Endothelial cell of umbilical vein (primary cell): Measurements from ENCODE around the gene COPS7B. TPM values are rescaled to one million over a fixed set of nuclear protein-coding genes. Genes with fewer than 3 reads are reported as not detected.

Experiments used
- BruUV-seq: library from RNA; stranded (reverse); fragments of 400-500 nt; replicated peaks from 2 replicates; lab custom pipeline; 2021; lab: Mats Ljungman, UMichigan
- CTCF ChIA-PET: fragments of 300-600, 350-600 bp; sonication (Branson Sonifier 250); formaldehyde crosslinking; loops from one replicate; lab custom pipeline; 2021; ENCODE audit warnings: antibody characterized with exemption, inconsistent platforms; lab: Charles Lee
- POLR2A ChIA-PET: fragments of 300-600, 350-600 bp; sonication (Branson Sonifier 250); formaldehyde crosslinking; loops from one replicate; lab custom pipeline; 2021; ENCODE audit warnings: antibody characterized with exemption, inconsistent platforms; lab: Charles Lee
- DNase-seq: peaks from one replicate; pipeline ENCODE4 v3.0.0-alpha.2; 2011; ENCODE audit warnings: low read depth, low spot score
- FAIRE-seq: peaks from 2 replicates; lab custom pipeline; 2011; peaks lifted over from hg19 to GRCh38; lab: Jason Lieb, UNC
- H2AFZ ChIP-seq: 2 replicates; pipeline ENCODE4 v1.6.0; 2012; ENCODE audit warnings: low read depth, low read length, control low read depth, inconsistent platforms
- H3K27ac ChIP-seq: 2 replicates; pipeline ENCODE4 v1.5.1; 2011; ENCODE audit warnings: low read depth, mild to moderate bottlenecking, control low read depth, low read length, moderate library complexity; ENCODE audit not compliant: insufficient read depth
- H3K27me3 ChIP-seq, 2 experiments: 2 replicates each; pipeline versions ENCODE4 v1.6.0 to v1.6.1; 2011; ENCODE audit warnings: low read length in 2 of 2, mixed read lengths in 1 of 2; ENCODE audit not compliant: control insufficient read depth in 2 of 2, insufficient read depth in 2 of 2
- H3K36me3 ChIP-seq, 2 experiments: 2 replicates in 1 of 2; 3 replicates in 1 of 2; pipeline ENCODE4 v1.5.1; 2011; ENCODE audit warnings: low read length in 2 of 2, mild to moderate bottlenecking in 1 of 2, moderate library complexity in 1 of 2; ENCODE audit not compliant: control insufficient read depth in 2 of 2, insufficient read depth in 2 of 2; ENCODE audit errors: extremely low read depth in 1 of 2
- H3K4me1 ChIP-seq: 3 replicates; pipeline ENCODE4 v1.5.1; 2011; ENCODE audit warnings: mild to moderate bottlenecking, low read length; ENCODE audit not compliant: control insufficient read depth, insufficient read depth; ENCODE audit errors: extremely low read depth
- H3K4me2 ChIP-seq: 2 replicates; pipeline ENCODE4 v1.6.1; 2011; ENCODE audit warnings: low read length, control low read depth, mixed read lengths; ENCODE audit not compliant: insufficient read depth
- H3K4me3 ChIP-seq, 3 experiments: fragments of 200-600 bp in 1 of 3; sonication (generic), shearing (Covaris generic) in 1 of 3; replicated peaks in 1 of 3; 2 replicates each; pipeline ENCODE4 v1.5.1; 2011 to 2016; ENCODE audit warnings: control low read depth in 3 of 3, low read length in 3 of 3, mild to moderate bottlenecking in 2 of 3, inconsistent platforms in 1 of 3, low read depth in 1 of 3, moderate library complexity in 1 of 3; ENCODE audit not compliant: insufficient read depth in 1 of 3
- H3K79me2 ChIP-seq: 2 replicates; pipeline ENCODE4 v1.6.0; 2012; ENCODE audit warnings: low read length, inconsistent platforms; ENCODE audit not compliant: control insufficient read depth, insufficient read depth
- H3K9ac ChIP-seq: replicated peaks from 2 replicates; pipeline ENCODE3; 2011; ENCODE audit warnings: low read length, control low read depth; ENCODE audit not compliant: insufficient read depth; ENCODE audit errors: extremely low read depth
- H3K9me1 ChIP-seq: replicated peaks from 3 replicates; pipeline ENCODE4 v1.6.0; 2011; ENCODE audit warnings: mild to moderate bottlenecking, low read length; ENCODE audit not compliant: control insufficient read depth, insufficient read depth; ENCODE audit errors: extremely low read depth
- H3K9me3 ChIP-seq: replicated peaks from 2 replicates; pipeline ENCODE4 v1.5.1; 2012; ENCODE audit warnings: low read length, inconsistent platforms; ENCODE audit not compliant: control insufficient read depth, insufficient read depth
- H4K20me1 ChIP-seq: replicated peaks from 2 replicates; pipeline ENCODE3; 2011; ENCODE audit warnings: mild to moderate bottlenecking, low read length; ENCODE audit not compliant: control insufficient read depth, insufficient read depth; ENCODE audit errors: extremely low read depth
- EZH2 ChIP-seq: IDR thresholded peaks from 2 replicates; pipeline ENCODE4 v1.6.1; 2012; ENCODE audit warnings: borderline replicate concordance, low read depth, mild to moderate bottlenecking, moderate library complexity, low read length, inconsistent platforms; ENCODE audit not compliant: severe bottlenecking
- FOS ChIP-seq: IDR thresholded peaks from 2 replicates; pipeline ENCODE4 v1.6.1; 2011; ENCODE audit warnings: mild to moderate bottlenecking, low read length, moderate library complexity, borderline replicate concordance; ENCODE audit not compliant: insufficient read depth
- GATA2 ChIP-seq: IDR thresholded peaks from 2 replicates; pipeline ENCODE4 v1.7.0; 2011; ENCODE audit warnings: low read depth, mild to moderate bottlenecking, moderate library complexity, mixed read lengths, low read length; ENCODE audit not compliant: insufficient read length, insufficient read depth
- JUN ChIP-seq: IDR thresholded peaks from 2 replicates; pipeline ENCODE4 v1.6.1; 2011; ENCODE audit warnings: borderline replicate concordance, low read depth; ENCODE audit not compliant: insufficient read length, insufficient read depth
- MYC ChIP-seq: IDR thresholded peaks from one replicate; pipeline ENCODE4 v1.6.1; 2011; ENCODE audit warnings: mild to moderate bottlenecking, low read depth, low read length
- POLR2A ChIP-seq: IDR thresholded peaks from 2 replicates; pipeline ENCODE4 v1.6.1; 2012; ENCODE audit warnings: low read depth, mild to moderate bottlenecking, control low read depth, low read length
- POLR2AphosphoS5 ChIP-seq: IDR thresholded peaks from 2 replicates; pipeline ENCODE4 v1.6.1; 2012; ENCODE audit warnings: low read depth, mild to moderate bottlenecking, control low read depth, low read length, moderate library complexity; ENCODE audit not compliant: insufficient read depth
- dilution Hi-C: fragments of 300-500 bp; cut with MboI; formaldehyde crosslinking; loops from one replicate; pipeline ENCODE4 v1.15.0; 2019; ENCODE audit warnings: low sequenced_read_pairs; ENCODE audit not compliant: extremely low pct_ligation_motif_present
- intact Hi-C: fragments of 100-400 bp; cut with micrococcal nuclease; formaldehyde crosslinking; loops from one replicate; pipeline ENCODE4 v1.10.0; 2022
- polyA plus RNA-seq, 4 experiments: library from polyadenylated mRNA; depleted of rRNA in 3 of 4; stranded (reverse) in 3 of 4; unstranded in 1 of 4; fragments of >200 nt; gene quantifications; 2 replicates each; pipeline versions ENCODE4 v1.2.1 to v1.2.3, GENCODE V29; 2011 to 2012; ENCODE audit warnings: missing spikeins in 1 of 4
- total RNA-seq: library from RNA; stranded (reverse); gene quantifications from 2 replicates; pipeline ENCODE4 v1.2.3, GENCODE V29; 2021
- TF ChIP-seq, protein P1 (sequence below), 2 donors: IDR thresholded peaks; 1 replicate in 1 of 2; 2 replicates in 1 of 2; pipeline ENCODE4 v1.5.1; 2011; ENCODE audit warnings: low read length in 2 of 2, mild to moderate bottlenecking in 2 of 2, moderate library complexity in 2 of 2, control low read depth in 1 of 2, inconsistent platforms in 1 of 2, low read depth in 1 of 2; ENCODE audit not compliant: insufficient read depth in 1 of 2; ENCODE audit errors: extremely low read depth in 1 of 2
- TF ChIP-seq, protein P2 (sequence below): IDR thresholded peaks from 2 replicates; pipeline ENCODE4 v1.6.1; 2011; ENCODE audit not compliant: insufficient read depth, insufficient read length

The COPS7B gene
- total and polyA plus RNA-seq, 2 donors (not counting 3 experiments of a cell fraction or from before 2014, with no cell fraction given), result 50.3 to 59.2 TPM

DNA sequence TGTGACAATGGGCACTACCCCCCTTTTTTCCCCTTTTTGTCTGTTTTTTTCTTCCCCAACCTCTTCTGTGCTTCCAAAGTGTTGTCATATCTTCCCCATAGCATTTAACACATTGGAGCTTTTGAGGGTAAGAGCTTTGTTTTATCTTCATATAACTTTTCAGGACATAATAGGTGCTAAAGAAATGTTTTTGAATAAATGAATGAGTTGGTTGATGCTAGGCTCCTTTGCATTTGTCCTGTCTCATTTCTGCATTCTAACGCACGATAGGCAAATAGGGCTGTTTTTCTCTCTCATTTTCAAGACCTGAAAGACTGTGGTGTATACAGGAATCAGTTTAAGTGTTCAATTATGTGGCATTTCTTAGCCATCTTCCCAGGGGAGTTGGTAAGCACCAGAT, 832 bp upstream of the COPS7B start:
- ChIA-PET POLR2A (no interaction called here), CTCF (interaction anchor here (1.3 to 3.2 kb wide), 6 partner anchors 9 to 108 kb away, joined by 3 to 17 read pairs (median 6); no protein-coding TSS in a partner anchor)
- DNase-seq, result no peak
- BruUV-seq, result no TSS peak
- H3K27me3 ChIP-seq, result no peaks in the 10 kb centered on the region
- no peaks in the 10 kb centered on the region for H3K9me3 ChIP-seq
- H3K4me3 ChIP-seq, result no peak overlapping the region
- no peak for FAIRE-seq
- H3K36me3 ChIP-seq, result peaks cover 3 to 4% of the 10 kb centered on the region in 2 experiments
- peaks cover 28% of the 10 kb centered on the region for H3K4me1 ChIP-seq
- TF ChIP-seq, protein P1, sequence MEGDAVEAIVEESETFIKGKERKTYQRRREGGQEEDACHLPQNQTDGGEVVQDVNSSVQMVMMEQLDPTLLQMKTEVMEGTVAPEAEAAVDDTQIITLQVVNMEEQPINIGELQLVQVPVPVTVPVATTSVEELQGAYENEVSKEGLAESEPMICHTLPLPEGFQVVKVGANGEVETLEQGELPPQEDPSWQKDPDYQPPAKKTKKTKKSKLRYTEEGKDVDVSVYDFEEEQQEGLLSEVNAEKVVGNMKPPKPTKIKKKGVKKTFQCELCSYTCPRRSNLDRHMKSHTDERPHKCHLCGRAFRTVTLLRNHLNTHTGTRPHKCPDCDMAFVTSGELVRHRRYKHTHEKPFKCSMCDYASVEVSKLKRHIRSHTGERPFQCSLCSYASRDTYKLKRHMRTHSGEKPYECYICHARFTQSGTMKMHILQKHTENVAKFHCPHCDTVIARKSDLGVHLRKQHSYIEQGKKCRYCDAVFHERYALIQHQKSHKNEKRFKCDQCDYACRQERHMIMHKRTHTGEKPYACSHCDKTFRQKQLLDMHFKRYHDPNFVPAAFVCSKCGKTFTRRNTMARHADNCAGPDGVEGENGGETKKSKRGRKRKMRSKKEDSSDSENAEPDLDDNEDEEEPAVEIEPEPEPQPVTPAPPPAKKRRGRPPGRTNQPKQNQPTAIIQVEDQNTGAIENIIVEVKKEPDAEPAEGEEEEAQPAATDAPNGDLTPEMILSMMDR (IDR thresholded peaks at IDR 0.05; ENCODE audit: extremely low read depth in 1 of 2, insufficient read depth in 1 of 2, low read depth in 1 of 2, low read length in 2 of 2), result no peak
- TF ChIP-seq EZH2 (no peak), FOS (no peak), POLR2A (no peak), POLR2AphosphoS5 (no peak)
- no peak overlapping the region for H3K9ac ChIP-seq
- dilution Hi-C loops (no loop called here), intact Hi-C loops (no loop called here)
- H3K79me2 ChIP-seq, result peaks cover 40% of the 10 kb centered on the region
- no peaks in the 10 kb centered on the region for H4K20me1 ChIP-seq
- no peaks in the 10 kb centered on the region for H3K9me1 ChIP-seq
- peak overlapping the region; percentile 84 for H3K4me2 ChIP-seq
- no peak overlapping the region for H3K27ac ChIP-seq
- H2AFZ ChIP-seq, result peak overlapping the region; percentile 97

DNA sequence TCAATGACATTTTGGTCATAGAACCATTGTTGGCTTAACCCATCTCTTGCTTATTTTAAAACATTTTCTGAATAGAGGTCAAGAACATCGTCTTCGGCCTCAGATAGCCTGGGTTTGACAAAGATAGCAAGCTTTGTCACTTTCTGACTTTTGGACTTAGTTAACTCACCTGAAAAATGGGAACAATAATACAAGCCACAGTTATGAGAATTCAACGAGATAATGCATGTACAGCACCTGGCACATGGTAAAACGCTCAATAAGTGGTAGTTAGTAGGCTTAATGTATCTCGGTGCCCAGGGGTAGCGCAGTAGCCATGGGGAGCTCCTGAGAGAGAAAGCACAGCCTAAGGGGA, 446 bp upstream of the COPS7B start:
- FAIRE-seq (peak; percentile 62), DNase-seq (no peak)
- H2AFZ ChIP-seq, result peak overlapping the region; percentile 97
- H3K4me2 ChIP-seq, result peak overlapping the region; percentile 84
- peak overlapping the region; percentile 53 for H3K27ac ChIP-seq
- peaks cover 41% of the 10 kb centered on the region for H3K79me2 ChIP-seq
- CTCF ChIA-PET, result interaction anchor here (0.7 to 3.2 kb wide), 7 partner anchors 8 to 111 kb away, joined by 3 to 17 read pairs (median 4); no protein-coding TSS in a partner anchor
- no peaks in the 10 kb centered on the region for H3K9me3 ChIP-seq
- intact Hi-C loops, result loop anchor here (1.0 kb wide), 1 partner anchor 173 kb away; no protein-coding TSS in a partner anchor
- no peaks in the 10 kb centered on the region for H3K27me3 ChIP-seq
- H3K9ac ChIP-seq, result peak overlapping the region; percentile 72
- H3K9me1 ChIP-seq, result no peaks in the 10 kb centered on the region
- no peaks in the 10 kb centered on the region for H4K20me1 ChIP-seq
- POLR2A ChIA-PET, result no interaction called here
- dilution Hi-C loops, result no loop called here
- BruUV-seq, result TSS peak; percentile 57
- TF ChIP-seq GATA2, result no peak
- TF ChIP-seq, protein P2, sequence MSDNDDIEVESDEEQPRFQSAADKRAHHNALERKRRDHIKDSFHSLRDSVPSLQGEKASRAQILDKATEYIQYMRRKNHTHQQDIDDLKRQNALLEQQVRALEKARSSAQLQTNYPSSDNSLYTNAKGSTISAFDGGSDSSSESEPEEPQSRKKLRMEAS, result no peak
- TF ChIP-seq POLR2A, result no peak
- no peak for TF ChIP-seq FOS
- no peak for TF ChIP-seq JUN
- TF ChIP-seq MYC, result no peak
- no peak for TF ChIP-seq EZH2
- H3K36me3 ChIP-seq, result peaks cover 3 to 4% of the 10 kb centered on the region in 2 experiments
- peaks cover 27% of the 10 kb centered on the region for H3K4me1 ChIP-seq
- H3K4me3 ChIP-seq, result peak overlapping the region; percentile 17 to 84 (median 50)
